ENCODE data around the gene ETV1.

The ETV1 gene

GRCh38 chr7:13986208-13986607 is 3.3 kb downstream of the ETV1 start:
- no peak for DNase-seq

GRCh38 chr7:13984831-13985685 is 4.4 kb downstream of the ETV1 start:
- no peak for DNase-seq

GRCh38 chr7:13984061-13984460 is 5.4 kb downstream of the ETV1 start:
- DNase-seq: no peak

GRCh38 chr7:13982940-13983677 is 6.4 kb downstream of the ETV1 start:
- DNase-seq: no peak

GRCh38 chr7:13981070-13981469 is 8.4 kb downstream of the ETV1 start:
- no peak for DNase-seq

GRCh38 chr7:13980474-13980873 is 9.0 kb downstream of the ETV1 start:
- DNase-seq: no peak

GRCh38 chr7:13979671-13980435 is 9.6 kb downstream of the ETV1 start:
- DNase-seq: no peak

- no peak for DNase-seq
Measured at GRCh38 chr7:13976594-13976993, 12.9 kb downstream of the ETV1 start.

GRCh38 chr7:13965077-13965476 is 24.4 kb downstream of the ETV1 start:
- DNase-seq: no peak

GRCh38 chr7:13963925-13964324 is 25.5 kb downstream of the ETV1 start:
- DNase-seq: no peak

GRCh38 chr7:13955494-13955893 is 34.0 kb downstream of the ETV1 start:
- DNase-seq: no peak

GRCh38 chr7:13953368-13953767 is 36.1 kb downstream of the ETV1 start:
- no peak for DNase-seq

- DNase-seq: no peak
Measured at GRCh38 chr7:13952921-13953320, 36.5 kb downstream of the ETV1 start.

GRCh38 chr7:13949939-13950338 is 39.5 kb downstream of the ETV1 start:
- no peak for DNase-seq

GRCh38 chr7:13949445-13949844 is 40.0 kb downstream of the ETV1 start:
- DNase-seq: peak; percentile 9

- DNase-seq: no peak
Measured at GRCh38 chr7:13948019-13948801, 41.3 kb downstream of the ETV1 start.

- no peak for DNase-seq
Measured at GRCh38 chr7:13947535-13947934, 41.9 kb downstream of the ETV1 start.

- no peak for DNase-seq
Measured at GRCh38 chr7:13946181-13946580, 43.3 kb downstream of the ETV1 start.

- no peak for DNase-seq
Measured at GRCh38 chr7:13945670-13946069, 43.8 kb downstream of the ETV1 start.

- no peak for DNase-seq
Measured at GRCh38 chr7:13933536-13933935, 55.9 kb downstream of the ETV1 start.

- DNase-seq: no peak
Measured at GRCh38 chr7:13933091-13933490, 56.4 kb downstream of the ETV1 start.

GRCh38 chr7:13932131-13932530 is 57.3 kb downstream of the ETV1 start:
- no peak for DNase-seq

- no peak for DNase-seq
Measured at GRCh38 chr7:13921062-13921461, 68.4 kb downstream of the ETV1 start.
